H7 (cell line): ENCODE results near the gene PCP2. TPM values are rescaled to one million over a fixed set of nuclear protein-coding genes. Genes with fewer than 3 reads are reported as not detected.
A peak's percentile ranks its signal among the peaks of the same experiment; 100 is the strongest.

Experiments
- DNase-seq: peaks from one replicate; pipeline ENCODE4 v3.0.0; 2012
- H3K27me3 ChIP-seq: 2 replicates; pipeline ENCODE4 v1.6.0; 2011; ENCODE audit warnings: mild to moderate bottlenecking, low read length; ENCODE audit not compliant: control insufficient read depth, insufficient read depth
- H3K36me3 ChIP-seq: replicated peaks from 2 replicates; pipeline ENCODE4 v1.5.1; 2011; ENCODE audit warnings: low read length; ENCODE audit not compliant: control insufficient read depth, insufficient read depth
- H3K4me3 ChIP-seq: 2 replicates; pipeline ENCODE4 v1.5.1; 2011; ENCODE audit warnings: low read depth, mild to moderate bottlenecking, control low read depth, low read length, moderate library complexity; ENCODE audit not compliant: insufficient read depth
- total RNA-seq: library from RNA; depleted of rRNA; stranded (reverse); fragments of >200 nt; shearing (Covaris generic); gene quantifications from 2 replicates; pipeline ENCODE4 v1.2.3, GENCODE V29; 2014

PCP2 gene
- total RNA-seq, 1 experiment from 2014 or later: not detected

DNA sequence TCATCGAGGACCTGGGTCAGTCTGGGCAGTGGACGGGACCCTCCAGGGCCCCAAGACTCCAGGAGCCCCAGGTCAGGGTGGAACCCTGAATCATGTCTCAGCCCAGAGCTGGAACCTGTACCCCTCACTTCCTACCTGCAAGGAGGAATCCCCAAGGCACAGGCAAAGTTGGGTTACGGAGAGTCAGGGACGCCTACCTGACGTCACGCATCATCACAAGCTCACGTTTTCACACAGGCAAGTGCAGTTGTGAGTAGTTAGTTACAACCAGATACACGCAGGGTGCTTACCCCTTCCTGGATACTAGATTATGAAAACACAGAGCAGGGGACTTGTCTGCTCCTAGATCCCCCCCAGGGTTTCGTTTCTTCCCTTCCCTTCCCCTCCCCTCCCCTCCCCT is 37.3 kb upstream of the PCP2 start:
- DNase-seq: no peak
- Histone ChIP-seq H3K36me3 (no peaks in the 10 kb centered on the region), H3K4me3 (peak overlapping the region; percentile 55), H3K27me3 (peaks cover 26% of the 10 kb centered on the region)

GRCh38 chr19:7670150-7670783 is 36.7 kb upstream of the PCP2 start:
- Histone ChIP-seq H3K27me3 (peaks cover 26% of the 10 kb centered on the region), H3K4me3 (peak overlapping the region; percentile 55), H3K36me3 (no peaks in the 10 kb centered on the region)
- peak; percentile 80 for DNase-seq

DNA sequence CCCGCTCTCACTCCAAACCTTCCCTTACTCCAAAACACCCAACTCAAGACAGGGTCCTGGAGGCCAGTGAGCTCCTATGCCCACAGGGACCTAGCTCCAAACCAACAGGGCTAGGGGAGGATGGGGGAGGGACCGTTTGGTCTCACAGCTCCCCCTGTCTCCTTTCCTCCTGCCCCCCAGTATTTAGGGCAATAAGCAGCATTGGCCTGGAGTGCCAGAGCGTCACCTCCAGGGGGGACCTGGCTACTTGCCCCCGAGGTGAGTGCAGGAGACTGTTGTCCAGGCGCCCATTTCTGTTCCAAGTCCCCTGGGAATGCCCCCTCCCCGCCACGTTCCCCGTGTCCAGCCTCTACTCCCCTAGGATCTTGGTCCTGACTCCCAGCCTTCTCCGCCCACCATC is 36.1 kb upstream of the PCP2 start:
- DNase-seq: peak; percentile 65
- peak overlapping the region; percentile 55; the same call in 1 of the 2 replicates for H3K4me3 ChIP-seq
- peaks cover 26% of the 10 kb centered on the region for H3K27me3 ChIP-seq
- no peaks in the 10 kb centered on the region for H3K36me3 ChIP-seq

GRCh38 chr19:7668842-7669241 is 35.3 kb upstream of the PCP2 start, which contains the start of gene RETN:
Gene RETN (plus strand): TSS chr19:7669049. CDS start chr19:7669327, 278 bp downstream.
- peaks cover 26% of the 10 kb centered on the region for H3K27me3 ChIP-seq
- no peak for DNase-seq
- no peaks in the 10 kb centered on the region for H3K36me3 ChIP-seq
- peak within 1 kb of the TSS; percentile 55; the same call in 1 of the 2 replicates for H3K4me3 ChIP-seq

DNA sequence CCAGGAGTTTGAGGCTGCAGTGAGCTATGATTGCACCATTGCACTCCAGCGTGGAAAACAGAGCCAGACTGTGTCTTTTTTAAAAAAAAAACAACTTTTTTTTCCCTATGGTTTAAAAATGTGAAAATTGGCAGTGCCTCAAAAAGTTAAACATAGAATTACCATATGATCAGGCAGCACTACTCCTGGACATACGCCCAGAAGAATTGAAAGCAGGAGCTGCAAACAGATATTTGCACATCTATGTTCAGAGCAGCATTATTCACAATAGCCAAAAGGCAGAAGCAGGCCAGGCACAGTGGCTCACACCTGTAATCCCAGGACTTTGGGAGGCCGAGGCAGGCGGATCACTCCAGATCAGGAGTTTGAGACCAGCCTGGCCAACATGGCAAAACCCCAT is 31.6 kb upstream of the PCP2 start:
- DNase-seq: no peak
- Histone ChIP-seq H3K36me3 (no peaks in the 10 kb centered on the region), H3K27me3 (peaks cover 12% of the 10 kb centered on the region)

DNA sequence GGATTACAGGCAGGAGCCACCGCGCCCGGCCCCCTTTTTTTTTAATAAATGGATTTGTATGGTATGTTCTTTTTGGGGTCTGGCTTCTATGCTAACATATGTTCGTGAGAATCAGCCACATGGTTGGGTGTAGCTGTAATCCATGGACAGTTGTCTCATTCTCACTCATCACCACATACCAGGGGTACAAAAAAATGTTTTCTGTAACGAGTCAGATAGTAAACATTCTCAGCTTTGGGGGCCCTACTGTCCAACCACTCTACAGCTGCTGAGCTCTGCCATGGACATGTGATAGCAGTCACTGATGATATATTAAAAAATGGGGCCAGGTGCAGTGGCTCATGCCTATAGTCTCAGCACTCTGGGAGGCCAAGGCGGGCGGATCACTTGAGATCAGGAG is 30.2 kb upstream of the PCP2 start:
- no peak for DNase-seq
- no peaks in the 10 kb centered on the region for H3K36me3 ChIP-seq
- no peak overlapping the region for H3K4me3 ChIP-seq
- no peaks in the 10 kb centered on the region for H3K27me3 ChIP-seq

More for the DNA sequence above, 31.6 kb upstream of the PCP2 start:
- H3K4me3 ChIP-seq: no peak overlapping the region

- no peak for DNase-seq
- H3K36me3 ChIP-seq: no peaks in the 10 kb centered on the region
- no peaks in the 10 kb centered on the region; the same call in 1 of the 2 replicates for H3K27me3 ChIP-seq
- no peak overlapping the region for H3K4me3 ChIP-seq
These were observed 29.1 kb upstream of the PCP2 start for GRCh38 chr19:7662657-7663056.

- H3K4me3 ChIP-seq: no peak overlapping the region
- no peaks in the 10 kb centered on the region; the same call in 1 of the 2 replicates for H3K27me3 ChIP-seq
- no peaks in the 10 kb centered on the region for H3K36me3 ChIP-seq
- peak; percentile 23 for DNase-seq
These were observed 28.4 kb upstream of the PCP2 start for GRCh38 chr19:7661744-7662538.

GRCh38 chr19:7658219-7658686 is 24.7 kb upstream of the PCP2 start:
- DNase-seq: peak; percentile 75
- no peak overlapping the region for H3K4me3 ChIP-seq

DNA sequence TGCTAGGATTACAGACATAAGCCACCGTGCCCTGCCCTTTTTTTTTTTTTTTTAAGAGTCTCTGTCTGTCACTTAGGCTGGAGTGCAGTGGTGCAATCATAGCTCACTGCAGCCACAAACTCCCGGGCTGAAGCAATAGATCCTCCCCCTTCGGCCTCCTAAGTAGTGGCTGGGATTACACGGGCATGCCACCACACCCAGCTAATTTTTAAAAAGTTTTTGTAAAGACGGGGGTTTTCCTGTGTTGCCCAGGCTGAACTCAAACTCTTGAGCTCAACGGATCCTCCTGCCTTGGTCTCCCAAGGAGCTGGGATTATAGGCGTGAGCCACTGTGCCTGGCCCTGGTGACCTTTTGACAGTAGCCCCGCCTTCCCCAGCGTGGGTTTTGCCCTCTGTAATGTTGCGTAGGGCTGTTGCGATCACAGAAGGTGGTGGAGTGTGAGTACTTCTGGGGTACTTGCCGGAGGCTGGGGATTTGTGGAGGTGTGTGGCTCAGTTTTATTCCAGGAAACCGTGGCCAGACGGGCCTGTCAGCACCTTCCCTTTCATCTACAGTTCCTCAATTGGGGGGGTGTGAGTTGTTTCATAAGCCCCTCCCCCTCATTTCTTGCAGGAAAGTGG is 23.7 kb upstream of the PCP2 start:
- DNase-seq: peak; percentile 41
- H3K27me3 ChIP-seq: peaks cover 5% of the 10 kb centered on the region
- no peak overlapping the region for H3K4me3 ChIP-seq
- H3K36me3 ChIP-seq: no peaks in the 10 kb centered on the region

More at GRCh38 chr19:7658219-7658686, 24.7 kb upstream of the PCP2 start:
- no peaks in the 10 kb centered on the region for H3K36me3 ChIP-seq
- H3K27me3 ChIP-seq: no peaks in the 10 kb centered on the region; the same call in 1 of the 2 replicates

DNA sequence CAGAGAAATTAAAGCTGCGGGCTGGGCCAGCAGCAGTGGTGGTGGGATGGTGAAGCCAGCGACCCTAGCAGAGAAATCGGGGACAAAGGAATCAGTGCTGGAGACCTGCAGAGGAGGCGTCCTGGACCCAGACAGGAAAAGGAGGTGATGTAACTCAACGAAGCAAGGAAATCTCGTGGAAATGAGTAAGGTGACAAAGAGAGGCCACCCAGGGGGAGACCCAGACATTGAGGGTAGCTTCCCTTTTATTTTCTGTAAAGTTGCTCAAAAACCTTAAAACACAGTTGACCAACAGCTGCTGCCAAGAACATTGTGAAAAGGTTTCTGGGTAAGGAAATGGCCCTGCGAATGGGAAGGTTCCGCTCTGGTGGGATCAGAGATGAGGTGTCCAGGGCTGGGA is 22.1 kb upstream of the PCP2 start:
- Histone ChIP-seq H3K36me3 (no peaks in the 10 kb centered on the region), H3K27me3 (peaks cover 9% of the 10 kb centered on the region), H3K4me3 (no peak overlapping the region)
- no peak for DNase-seq

DNA sequence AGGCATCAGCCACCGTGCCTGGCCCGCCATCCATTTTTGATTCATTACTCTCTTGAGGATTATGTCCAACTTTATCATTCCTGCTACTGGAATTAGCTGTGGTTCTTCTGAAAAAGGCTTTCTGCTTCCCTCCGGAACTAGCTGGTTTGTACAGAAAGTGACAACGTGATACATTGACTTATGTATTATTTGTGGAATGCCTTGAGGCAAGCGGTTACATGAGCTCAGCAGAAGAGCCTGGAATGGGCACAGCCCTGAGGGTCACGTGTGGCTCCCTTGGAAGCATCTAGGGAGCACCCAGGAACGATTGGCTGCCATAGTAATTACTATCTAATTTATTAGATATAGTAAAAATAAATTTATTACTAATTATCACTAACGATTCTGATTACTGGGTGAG is 20.9 kb upstream of the PCP2 start:
- no peak for DNase-seq
- Histone ChIP-seq H3K36me3 (no peaks in the 10 kb centered on the region), H3K4me3 (no peak overlapping the region), H3K27me3 (peaks cover 9% of the 10 kb centered on the region)

GRCh38 chr19:7652061-7652641 is 18.6 kb upstream of the PCP2 start:
- H3K27me3 ChIP-seq: peaks cover 9% of the 10 kb centered on the region
- no peaks in the 10 kb centered on the region for H3K36me3 ChIP-seq
- peak overlapping the region; percentile 16 for H3K4me3 ChIP-seq
- peak; percentile 96 for DNase-seq

GRCh38 chr19:7650148-7650547 is 16.6 kb upstream of the PCP2 start:
- Histone ChIP-seq H3K4me3 (no peak overlapping the region), H3K27me3 (peaks cover 9% of the 10 kb centered on the region), H3K36me3 (no peaks in the 10 kb centered on the region)
- DNase-seq: peak; percentile 36
